C4-2B (cell line): Measurements from ENCODE around the gene RMI1.

Experiments
- H3K27ac ChIP-seq: fragments of 450-650 bp; 2 replicates; pipeline ENCODE4 v1.5.1; 2017
- CTCF ChIP-seq: fragments of 450-650 bp; conservative IDR thresholded peaks from 2 replicates; pipeline ENCODE4 v1.5.1; 2017; ENCODE audit warnings: mild to moderate bottlenecking
- ZFX ChIP-seq: fragments of 450-650 bp; IDR thresholded peaks from 2 replicates; pipeline ENCODE4 v1.6.1; 2017

Gene RMI1

DNA sequence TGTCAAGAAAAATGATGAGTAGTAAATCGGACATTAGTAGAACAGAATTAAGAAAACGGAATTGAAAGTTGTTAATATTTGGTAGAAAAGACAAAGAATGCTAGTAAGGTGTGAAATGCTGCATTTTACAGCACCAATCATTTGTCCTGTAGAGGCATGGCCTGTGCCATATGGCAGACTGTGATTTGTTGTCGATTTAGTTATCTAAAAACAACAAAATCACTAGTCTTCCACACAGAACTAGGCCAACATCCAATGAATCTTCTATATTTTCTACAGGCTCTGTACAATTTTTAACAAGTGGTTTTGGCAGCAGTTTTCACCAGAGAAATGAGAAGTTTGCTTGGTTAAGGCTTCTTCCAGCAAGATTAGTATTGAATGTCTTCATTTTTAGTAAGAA is 11.0 kb upstream of the RMI1 start:
- TF ChIP-seq ZFX (no peak), CTCF (no peak)
- no peak overlapping the region for H3K27ac ChIP-seq

- H3K27ac ChIP-seq: no peak overlapping the region
- no peak for TF ChIP-seq CTCF
- TF ChIP-seq ZFX: no peak
Measured at GRCh38 chr9:83971485-83971884, 9.1 kb upstream of the RMI1 start.

DNA sequence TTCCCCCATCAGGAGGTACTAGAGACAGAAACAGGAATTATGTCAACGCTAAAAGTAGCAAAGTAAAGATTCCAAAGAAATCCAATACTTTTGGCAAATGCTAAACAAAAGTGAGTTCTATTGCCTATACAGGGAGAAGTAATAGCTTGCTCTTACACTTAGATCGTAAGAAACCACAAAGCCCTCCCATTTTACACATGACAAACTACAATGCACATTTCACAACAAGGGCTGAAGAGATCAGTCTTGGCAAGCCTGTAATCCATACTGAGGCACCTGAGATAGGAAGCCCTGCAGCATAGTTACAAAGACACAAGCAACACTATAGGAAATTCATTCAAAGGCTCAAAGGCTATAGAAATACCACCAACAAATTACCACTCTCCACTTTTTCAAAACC is 8.3 kb upstream of the RMI1 start:
- no peak overlapping the region for H3K27ac ChIP-seq

GRCh38 chr9:83975300-83975699 is 5.3 kb upstream of the RMI1 start:
- no peak overlapping the region for H3K27ac ChIP-seq
- TF ChIP-seq CTCF: no peak
- no peak for TF ChIP-seq ZFX

More for the DNA sequence above, 8.3 kb upstream of the RMI1 start:
- no peak for TF ChIP-seq CTCF

DNA sequence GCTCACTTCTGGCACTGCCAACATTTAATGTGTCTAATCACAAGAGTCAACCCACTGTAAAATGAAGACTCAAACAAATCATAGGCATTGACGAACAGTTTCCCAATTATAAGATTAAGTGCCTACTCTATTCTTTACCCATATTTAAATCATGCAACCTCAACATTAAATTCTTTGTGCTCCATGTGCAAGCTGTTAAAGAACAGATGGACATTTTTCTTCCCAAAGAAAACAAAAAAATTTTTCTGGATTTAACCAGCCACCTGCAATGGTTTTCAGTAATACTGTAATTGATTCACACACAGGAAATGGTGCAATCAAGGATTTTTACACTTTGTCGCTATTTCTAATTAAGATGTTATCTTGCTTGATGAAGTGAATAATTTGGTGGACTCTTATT is 4.2 kb upstream of the RMI1 start:
- TF ChIP-seq CTCF (no peak), ZFX (no peak)
- H3K27ac ChIP-seq: no peak overlapping the region

DNA sequence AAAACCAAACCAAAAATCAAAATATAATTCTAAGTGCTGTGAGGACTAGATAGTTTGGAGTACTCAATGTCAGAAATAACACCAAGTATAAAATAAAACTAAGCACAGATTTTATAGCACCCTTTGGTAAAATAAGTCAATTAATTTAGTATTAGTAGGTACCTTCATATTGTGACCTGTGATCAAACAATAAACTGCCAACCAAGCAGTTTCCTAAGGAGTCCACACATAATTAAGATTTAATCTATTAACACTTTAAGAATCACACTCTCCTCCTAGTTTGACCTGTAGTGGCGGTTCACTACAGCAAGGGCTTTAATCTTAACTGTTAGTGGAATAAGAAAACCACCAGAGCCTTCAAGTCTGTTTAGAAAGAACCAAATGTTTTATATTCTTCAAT is 3.4 kb upstream of the RMI1 start:
- TF ChIP-seq ZFX (no peak), CTCF (no peak; the same call in 1 of the 2 replicates)
- no peak overlapping the region for H3K27ac ChIP-seq

DNA sequence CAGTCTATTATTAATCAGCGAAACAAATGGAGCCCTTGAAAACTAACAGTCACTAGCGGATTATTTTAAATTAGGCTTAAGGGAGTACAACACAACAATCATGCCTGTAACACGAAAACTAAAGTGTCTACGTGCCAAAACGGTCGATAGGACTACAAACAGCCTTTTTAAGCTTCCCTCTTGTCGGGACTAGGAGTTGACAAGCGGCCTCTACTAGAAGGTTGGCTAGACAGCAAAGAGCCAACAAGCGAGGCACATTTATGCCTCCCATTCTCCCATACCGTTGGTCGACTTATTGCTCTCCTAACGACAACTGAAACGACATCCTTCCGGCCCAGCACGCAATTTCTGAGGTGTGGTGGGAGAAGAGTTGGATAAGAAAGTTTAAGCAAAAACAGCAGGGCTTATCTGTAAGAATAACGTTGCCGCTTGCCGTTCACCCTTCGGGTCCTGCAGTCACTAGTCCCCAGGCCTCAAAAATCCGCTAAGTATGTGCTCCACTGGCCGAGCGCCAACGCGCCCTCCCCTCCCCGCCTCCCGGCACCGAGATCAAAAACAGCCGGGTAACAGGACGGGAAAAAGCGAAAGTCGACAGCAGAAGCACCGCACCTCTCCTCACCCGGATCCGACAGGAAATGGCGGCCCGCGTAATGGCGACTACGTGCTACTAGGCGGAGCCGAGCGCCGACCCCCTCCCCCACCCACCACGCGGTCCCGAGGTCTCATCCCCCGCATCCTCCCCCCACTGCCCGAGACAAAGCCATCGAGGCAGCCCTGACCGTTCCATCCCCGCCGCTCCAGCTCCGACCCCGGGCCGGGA is 1.4 kb upstream of the RMI1 start:
- H3K27ac ChIP-seq: peak overlapping the region; percentile 100
- TF ChIP-seq ZFX (no peak), CTCF (no peak)
